Thoracic aorta (tissue), 2 donors: ENCODE results near the gene FHIT. TPM values are rescaled to one million over a fixed set of nuclear protein-coding genes. Genes with fewer than 3 reads are reported as not detected.

Experiments
- ATAC-seq: fragments of 150-250 bp; one replicate; pipeline ENCODE4 v1.8.0; 2017; ENCODE audit warnings: low read depth; ENCODE audit not compliant: insufficient number of reproducible peaks, low FRiP score
- DNase-seq: peaks from one replicate; pipeline ENCODE4 v3.0.0-alpha.2; 2020; ENCODE audit warnings: low spot score
- H3K27ac ChIP-seq, 2 donors: fragments of 200-600 bp; sonication (generic); 1 replicate in 1 of 2; 2 replicates in 1 of 2; pipeline ENCODE4 v1.5.1; 2016; ENCODE audit warnings: mild to moderate bottlenecking in 2 of 2, moderate library complexity in 2 of 2
- H3K27me3 ChIP-seq: fragments of 200-600 bp; sonication (generic); replicated peaks from 2 replicates; pipeline ENCODE4 v1.6.0; 2016; ENCODE audit warnings: mild to moderate bottlenecking; ENCODE audit not compliant: insufficient read depth
- H3K36me3 ChIP-seq: fragments of 200-600 bp; sonication (generic); one replicate; pipeline ENCODE4 v1.5.1; 2016
- H3K4me1 ChIP-seq, 2 donors: fragments of 200-600 bp; sonication (generic); 1 replicate in 1 of 2; 2 replicates in 1 of 2; pipeline versions ENCODE4 v1.5.1 to v1.6.0; 2016; ENCODE audit warnings: low read depth in 2 of 2, mild to moderate bottlenecking in 1 of 2; ENCODE audit not compliant: control insufficient read depth in 1 of 2
- H3K4me3 ChIP-seq: fragments of 200-600 bp; sonication (generic); 2 replicates; pipeline ENCODE4 v1.5.1; 2016; ENCODE audit warnings: mild to moderate bottlenecking
- H3K9me3 ChIP-seq: fragments of 200-600 bp; sonication (generic); 2 replicates; pipeline ENCODE4 v1.5.1; 2016
- total RNA-seq, 2 donors: library from RNA; depleted of rRNA; stranded (reverse); fragments of >200 nt; gene quantifications; one replicate each; pipeline versions ENCODE4 v1.1.0 to v1.2.3, GENCODE V29; 2016
- TF ChIP-seq, protein P1 (sequence below): fragments of 200-600 bp; sonication (generic); IDR thresholded peaks from one replicate; pipeline ENCODE4 v1.5.1; 2019; ENCODE audit warnings: antibody characterized with exemption

The FHIT gene
- total RNA-seq, 2 donors from 2014 or later: 2.0 to 2.3 TPM

DNA sequence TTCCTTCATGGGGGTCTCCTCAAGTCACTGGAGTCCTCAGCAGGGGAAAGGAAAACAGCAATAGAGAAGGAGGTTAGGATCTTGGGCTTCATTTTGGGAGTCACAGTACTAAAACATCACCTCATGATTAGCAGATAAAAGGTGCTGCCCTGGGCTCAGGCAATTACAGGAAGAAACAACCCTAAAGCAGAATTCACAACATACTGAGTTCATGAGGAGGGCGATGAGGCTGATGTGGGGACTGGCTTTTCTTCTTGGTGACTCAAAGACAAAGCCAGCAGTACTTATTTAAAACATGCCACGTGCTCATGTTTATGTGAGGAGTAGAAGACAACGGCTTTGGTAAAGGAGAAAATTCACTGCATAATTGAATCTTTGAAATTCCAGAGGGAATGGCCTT is 1379.1 kb downstream of the FHIT start:
- Histone ChIP-seq H3K4me3 (no peak overlapping the region), H3K36me3 (no peaks in the 10 kb centered on the region), H3K4me1 (no peaks in the 10 kb centered on the region), H3K9me3 (no peaks in the 10 kb centered on the region), H3K27ac (no peak overlapping the region), H3K27me3 (no peaks in the 10 kb centered on the region)
- TF ChIP-seq, protein P1, sequence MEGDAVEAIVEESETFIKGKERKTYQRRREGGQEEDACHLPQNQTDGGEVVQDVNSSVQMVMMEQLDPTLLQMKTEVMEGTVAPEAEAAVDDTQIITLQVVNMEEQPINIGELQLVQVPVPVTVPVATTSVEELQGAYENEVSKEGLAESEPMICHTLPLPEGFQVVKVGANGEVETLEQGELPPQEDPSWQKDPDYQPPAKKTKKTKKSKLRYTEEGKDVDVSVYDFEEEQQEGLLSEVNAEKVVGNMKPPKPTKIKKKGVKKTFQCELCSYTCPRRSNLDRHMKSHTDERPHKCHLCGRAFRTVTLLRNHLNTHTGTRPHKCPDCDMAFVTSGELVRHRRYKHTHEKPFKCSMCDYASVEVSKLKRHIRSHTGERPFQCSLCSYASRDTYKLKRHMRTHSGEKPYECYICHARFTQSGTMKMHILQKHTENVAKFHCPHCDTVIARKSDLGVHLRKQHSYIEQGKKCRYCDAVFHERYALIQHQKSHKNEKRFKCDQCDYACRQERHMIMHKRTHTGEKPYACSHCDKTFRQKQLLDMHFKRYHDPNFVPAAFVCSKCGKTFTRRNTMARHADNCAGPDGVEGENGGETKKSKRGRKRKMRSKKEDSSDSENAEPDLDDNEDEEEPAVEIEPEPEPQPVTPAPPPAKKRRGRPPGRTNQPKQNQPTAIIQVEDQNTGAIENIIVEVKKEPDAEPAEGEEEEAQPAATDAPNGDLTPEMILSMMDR: no peak
- DNase-seq (no peak), ATAC-seq (no peak)

DNA sequence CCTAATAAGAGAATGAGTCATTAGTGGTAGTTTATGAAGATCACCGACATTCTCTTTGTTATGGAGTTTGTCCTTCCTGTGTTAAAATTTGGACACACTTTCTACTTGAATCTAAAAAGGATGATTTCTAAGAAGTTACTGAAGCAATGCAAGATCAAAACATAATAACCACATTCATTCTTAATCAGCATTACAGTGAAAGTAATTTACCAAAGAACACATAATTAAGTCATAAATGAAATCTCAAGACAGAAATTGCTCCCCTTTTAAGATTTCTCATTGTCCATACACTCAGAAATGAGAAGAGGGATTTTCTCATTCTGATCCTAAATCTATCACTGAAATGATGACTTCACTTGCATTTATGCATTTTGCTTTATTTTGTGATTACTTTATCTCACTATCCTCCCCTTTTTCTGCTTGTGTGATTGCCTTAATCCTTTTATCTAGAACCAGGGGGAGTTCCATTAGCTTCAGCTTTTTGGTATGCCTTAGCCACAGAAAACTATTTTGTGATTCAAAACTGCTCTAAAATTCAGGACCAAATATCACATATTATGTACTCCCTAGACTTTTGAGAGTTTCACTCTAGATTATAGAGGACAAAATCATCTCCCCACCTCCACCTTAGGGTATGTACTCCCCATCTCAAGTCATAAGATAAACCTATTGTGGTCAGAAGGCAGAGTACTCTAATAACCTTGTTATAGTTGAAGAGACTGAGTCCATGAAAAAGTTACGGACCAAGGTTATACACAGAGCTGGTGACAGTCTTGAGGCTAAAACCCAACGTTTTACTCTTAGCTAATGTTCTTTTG is 1383.9 kb downstream of the FHIT start:
- Histone ChIP-seq H3K9me3 (no peaks in the 10 kb centered on the region), H3K4me3 (no peak overlapping the region), H3K36me3 (no peaks in the 10 kb centered on the region), H3K27ac (no peak overlapping the region), H3K4me1 (no peaks in the 10 kb centered on the region), H3K27me3 (no peaks in the 10 kb centered on the region)
- no peak for DNase-seq
- ATAC-seq: no peak
- TF ChIP-seq, protein P1: no peak

DNA sequence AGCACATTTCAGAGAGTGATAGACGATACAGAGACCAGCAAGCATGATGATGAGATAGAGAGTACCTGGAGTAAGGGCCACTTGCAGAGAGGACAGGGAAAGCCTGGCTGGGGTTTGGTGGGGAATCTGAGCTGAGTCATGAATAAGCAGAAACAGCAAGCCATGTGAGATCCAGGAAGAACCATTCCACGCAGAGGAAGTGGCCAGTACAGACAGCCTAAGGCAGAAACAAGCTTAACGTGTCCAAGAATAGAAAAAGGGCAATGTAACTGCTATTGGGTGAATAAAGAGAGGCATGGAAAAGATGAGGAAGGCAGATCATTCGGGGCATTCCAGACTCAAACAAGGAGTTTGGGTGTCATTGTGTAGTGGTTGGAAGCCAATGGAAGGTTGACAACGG is 1385.2 kb downstream of the FHIT start:
- no peaks in the 10 kb centered on the region for H3K27me3 ChIP-seq
- TF ChIP-seq, protein P1: no peak
- no peaks in the 10 kb centered on the region for H3K36me3 ChIP-seq
- no peak overlapping the region for H3K4me3 ChIP-seq
- DNase-seq (no peak), ATAC-seq (no peak)
- no peaks in the 10 kb centered on the region for H3K9me3 ChIP-seq
- no peaks in the 10 kb centered on the region for H3K4me1 ChIP-seq
- no peak overlapping the region for H3K27ac ChIP-seq

DNA sequence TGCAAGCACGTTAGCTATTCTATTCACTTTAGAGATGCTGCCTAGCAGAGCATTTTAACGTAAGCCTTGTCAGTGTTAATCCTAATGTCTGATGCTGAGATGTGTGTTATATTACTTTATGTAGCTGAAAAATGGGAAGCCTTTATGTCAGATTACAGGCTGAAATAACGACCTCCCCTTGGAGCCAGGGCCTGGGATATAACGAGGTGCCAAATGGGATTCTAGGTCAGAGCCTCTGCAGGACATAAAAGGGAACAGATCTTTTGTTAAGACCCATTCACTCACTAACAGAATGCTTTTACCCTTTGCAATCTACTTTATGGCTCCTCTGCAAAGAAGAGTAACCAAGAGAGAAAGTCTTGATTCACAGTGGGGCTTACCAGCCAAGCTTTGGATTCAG is 1385.9 kb downstream of the FHIT start:
- no peak for DNase-seq
- ATAC-seq: no peak
- TF ChIP-seq, protein P1: no peak
- Histone ChIP-seq H3K27me3 (no peaks in the 10 kb centered on the region), H3K4me3 (no peak overlapping the region), H3K9me3 (no peaks in the 10 kb centered on the region), H3K36me3 (no peaks in the 10 kb centered on the region), H3K4me1 (no peaks in the 10 kb centered on the region), H3K27ac (no peak overlapping the region)

DNA sequence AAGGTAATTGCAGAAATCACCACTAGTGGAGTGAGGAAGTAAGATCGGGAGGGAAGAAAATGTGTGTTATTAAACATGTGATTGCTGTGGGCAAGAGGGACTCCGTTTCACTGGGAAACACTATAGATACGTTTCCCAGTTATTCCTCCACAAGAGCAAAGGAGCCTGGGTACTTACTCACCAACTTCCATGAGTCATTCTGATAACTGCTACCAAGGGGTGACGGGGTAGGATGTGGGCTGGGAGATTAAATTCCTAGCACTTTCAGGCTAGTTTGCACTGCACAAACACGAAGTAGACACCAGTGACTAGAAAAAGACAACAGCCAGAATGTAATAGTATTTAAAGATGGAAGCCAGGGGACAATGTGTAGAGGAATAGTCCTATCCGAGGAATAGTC is 1388.6 kb downstream of the FHIT start:
- no peaks in the 10 kb centered on the region for H3K4me1 ChIP-seq
- H3K4me3 ChIP-seq: no peak overlapping the region
- TF ChIP-seq, protein P1: no peak
- DNase-seq: no peak
- no peaks in the 10 kb centered on the region for H3K27me3 ChIP-seq
- no peak for ATAC-seq
- no peak overlapping the region for H3K27ac ChIP-seq
- no peaks in the 10 kb centered on the region for H3K9me3 ChIP-seq
- H3K36me3 ChIP-seq: no peaks in the 10 kb centered on the region
